HG02938 (cell line): ENCODE data around the gene DNASE1.
"Not testable (repeated sequence)": the region's sequence is repeated elsewhere in the genome, so short reads cannot be mapped to it uniquely, and the experiment has no call there.

Experiments used
- ATAC-seq: cut with Tn5 transposase; IDR thresholded peaks from one replicate; pipeline ENCODE4 v1.9.1; 2021; ENCODE audit warnings: mild to moderate bottlenecking, moderate library complexity; ENCODE audit not compliant: unreplicated experiment

The DNASE1 gene, protein sequence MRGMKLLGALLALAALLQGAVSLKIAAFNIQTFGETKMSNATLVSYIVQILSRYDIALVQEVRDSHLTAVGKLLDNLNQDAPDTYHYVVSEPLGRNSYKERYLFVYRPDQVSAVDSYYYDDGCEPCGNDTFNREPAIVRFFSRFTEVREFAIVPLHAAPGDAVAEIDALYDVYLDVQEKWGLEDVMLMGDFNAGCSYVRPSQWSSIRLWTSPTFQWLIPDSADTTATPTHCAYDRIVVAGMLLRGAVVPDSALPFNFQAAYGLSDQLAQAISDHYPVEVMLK

DNA sequence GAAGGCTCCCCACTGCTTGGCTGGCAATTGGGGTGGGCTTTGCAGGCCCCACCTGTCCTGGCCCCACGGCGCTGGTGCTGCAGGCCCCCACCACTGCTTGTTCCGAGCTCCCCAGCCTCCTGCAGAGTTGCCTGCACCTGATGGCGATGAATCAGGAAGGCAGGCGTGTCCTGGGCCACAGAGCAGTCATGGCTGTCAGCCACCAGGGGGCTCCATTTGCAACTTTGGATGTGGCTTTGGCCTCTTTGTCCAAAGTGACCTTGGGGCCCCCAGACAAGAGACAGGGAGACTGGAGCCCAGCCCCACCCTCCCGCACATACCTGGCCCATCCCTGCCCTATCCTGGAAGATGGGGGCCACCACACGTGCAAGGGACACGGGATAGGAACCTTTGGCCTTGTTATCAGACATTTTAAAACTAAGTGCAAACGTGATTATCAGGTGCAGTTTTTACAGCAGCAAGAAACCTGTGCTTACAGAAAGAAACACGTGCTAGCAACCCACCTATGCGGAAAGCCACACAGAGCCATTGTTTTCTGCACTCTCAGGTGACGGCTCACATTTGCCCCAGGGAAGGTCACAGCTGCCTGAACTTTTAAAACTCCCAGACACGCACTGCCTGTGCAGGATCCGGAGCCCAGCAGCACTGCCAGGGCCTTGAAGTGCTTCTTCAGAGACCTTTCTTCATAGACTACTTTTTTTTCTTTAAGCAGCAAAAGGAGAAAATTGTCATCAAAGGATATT, at the start of gene DNASE1:
TSS of gene DNASE1 (plus strand) at position 443 of the 743 bp plus-strand sequence. CDS start 683 bp downstream, outside the sequence.
- ATAC-seq, result no peak

DNA sequence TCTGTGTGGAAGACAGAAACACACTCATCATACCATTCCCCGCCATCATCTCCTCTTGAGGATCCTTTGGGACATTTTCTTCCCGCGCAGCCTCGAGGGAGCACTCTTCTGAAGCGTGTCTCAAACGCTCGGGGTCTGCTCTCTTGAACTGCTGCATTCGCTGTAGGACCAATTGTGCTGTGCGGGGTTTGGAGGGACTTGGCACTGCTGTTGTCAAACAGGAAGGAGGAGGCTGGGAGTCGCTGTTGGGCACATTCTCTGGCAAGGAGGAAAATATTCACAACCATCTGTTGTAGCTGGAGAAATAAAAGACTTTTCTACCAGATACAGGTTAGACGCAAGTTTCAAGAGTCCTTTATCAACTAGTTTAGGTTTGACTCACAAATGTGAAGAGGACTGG, 48.0 kb upstream of the DNASE1 start:
- ATAC-seq, result no peak

DNA sequence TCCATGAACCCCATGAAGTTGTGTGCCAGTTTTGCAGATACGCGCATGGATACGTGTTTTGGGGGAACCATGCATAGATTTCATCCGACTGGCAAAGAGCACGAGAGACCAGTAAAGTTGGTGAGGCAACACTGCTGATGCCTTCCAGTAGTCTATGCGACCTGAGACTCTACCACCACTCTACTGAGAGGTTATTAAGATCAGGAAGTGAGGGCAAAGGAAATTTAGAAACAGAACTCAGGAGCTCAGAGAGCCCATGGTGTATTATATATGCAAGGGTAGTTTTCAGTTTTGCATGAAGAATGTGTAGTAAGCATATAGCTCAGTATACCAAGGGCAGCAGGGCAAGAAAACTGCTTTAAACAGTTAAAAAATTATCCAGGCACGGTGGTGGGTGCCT, 47.3 kb upstream of the DNASE1 start:
- no peak for ATAC-seq

DNA sequence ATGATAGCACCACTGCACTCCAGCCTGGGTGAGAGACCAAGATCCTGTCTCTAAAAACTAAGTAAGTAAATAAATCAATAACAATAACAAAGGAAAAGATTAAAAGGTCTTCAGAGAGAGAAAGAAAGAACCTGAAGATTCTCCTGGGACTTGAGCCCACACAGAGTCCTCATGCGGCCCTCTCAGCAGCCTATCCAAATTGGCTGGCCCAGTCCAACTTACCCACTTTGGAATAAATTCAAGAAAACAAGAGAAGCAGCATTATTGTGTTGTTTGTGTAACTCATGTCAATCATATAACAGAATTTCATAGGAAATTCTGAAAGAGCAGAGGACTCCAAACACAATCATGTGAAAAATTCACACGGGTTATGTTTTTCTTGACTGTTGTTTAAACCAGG, 46.9 kb upstream of the DNASE1 start:
- ATAC-seq, result no peak

DNA sequence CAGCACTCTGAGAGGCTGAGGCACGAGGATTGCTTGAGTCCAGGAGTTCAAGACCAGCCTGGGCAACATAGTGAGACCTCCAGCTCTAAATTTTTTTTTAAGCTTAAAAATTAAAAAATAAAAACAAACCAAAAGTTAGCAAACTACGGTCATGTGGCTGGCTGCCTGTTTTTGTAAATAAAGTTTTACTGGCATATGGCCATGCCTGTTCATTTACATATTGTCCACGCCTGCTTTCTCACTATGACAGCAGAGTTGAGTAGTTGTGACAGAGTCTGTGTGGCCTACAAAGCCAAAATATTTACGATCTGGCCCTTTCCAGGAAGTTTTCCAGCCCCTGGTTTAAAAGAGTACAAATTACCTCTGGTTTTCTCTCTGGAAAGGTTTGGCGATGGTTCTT, 46.4 kb upstream of the DNASE1 start:
- ATAC-seq, result no peak

DNA sequence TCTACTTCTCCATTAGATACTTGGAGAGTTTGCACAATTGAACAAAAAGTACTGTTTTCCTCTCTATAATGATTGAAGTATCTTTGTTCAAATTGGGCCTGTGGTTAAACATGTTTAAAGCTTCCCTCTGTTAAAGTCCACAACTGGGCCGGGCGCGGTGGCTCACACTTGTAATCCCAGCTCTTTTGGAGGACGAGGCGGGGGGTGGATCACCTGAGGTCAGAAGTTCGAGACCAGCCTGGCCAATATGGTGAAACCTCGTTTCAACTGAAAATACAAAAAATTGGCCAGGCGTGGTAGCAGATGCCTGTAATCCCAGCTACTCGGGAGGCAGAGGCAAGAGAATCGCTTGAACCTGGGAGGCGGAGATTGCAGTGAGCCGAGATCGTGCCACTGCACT, 45.5 kb upstream of the DNASE1 start:
- ATAC-seq, result not testable (repeated sequence)

DNA sequence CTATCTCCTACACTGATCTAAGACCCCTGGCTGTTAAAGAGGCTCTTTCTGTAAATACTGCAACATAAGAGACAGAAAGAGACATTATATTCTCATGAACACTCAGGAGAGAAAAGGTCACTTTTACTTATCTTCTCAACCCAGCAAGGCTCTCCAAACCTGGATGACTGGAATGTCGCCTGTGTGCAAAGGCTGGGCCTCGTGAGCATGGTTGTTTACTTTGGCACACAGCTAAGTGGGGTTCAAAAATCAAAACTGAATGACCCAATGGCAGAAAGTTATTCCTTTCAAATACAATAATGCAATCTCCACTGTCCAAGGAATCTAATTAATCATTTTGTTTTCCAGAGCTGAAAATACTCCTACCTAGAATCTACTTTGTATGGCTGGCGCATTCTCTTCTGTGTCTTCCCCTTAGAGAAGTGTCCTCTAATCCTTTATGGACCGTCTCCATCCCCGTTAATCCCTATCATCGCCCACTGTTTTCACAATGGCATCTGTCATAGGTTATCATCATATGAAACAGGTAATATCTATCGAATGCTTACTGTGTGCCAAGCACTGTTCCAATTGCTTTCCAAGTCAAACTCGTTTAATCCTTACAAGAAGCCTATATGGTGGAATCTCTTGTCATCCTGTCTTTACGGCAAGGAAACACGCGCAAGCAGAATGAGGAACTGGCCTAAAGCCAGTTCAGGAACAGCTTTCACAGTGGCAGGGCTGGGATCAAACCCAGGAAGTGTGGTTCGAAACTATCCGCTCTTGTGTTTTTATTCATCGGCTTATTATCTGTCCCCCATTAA, 44.4 kb upstream of the DNASE1 start:
- no peak for ATAC-seq

DNA sequence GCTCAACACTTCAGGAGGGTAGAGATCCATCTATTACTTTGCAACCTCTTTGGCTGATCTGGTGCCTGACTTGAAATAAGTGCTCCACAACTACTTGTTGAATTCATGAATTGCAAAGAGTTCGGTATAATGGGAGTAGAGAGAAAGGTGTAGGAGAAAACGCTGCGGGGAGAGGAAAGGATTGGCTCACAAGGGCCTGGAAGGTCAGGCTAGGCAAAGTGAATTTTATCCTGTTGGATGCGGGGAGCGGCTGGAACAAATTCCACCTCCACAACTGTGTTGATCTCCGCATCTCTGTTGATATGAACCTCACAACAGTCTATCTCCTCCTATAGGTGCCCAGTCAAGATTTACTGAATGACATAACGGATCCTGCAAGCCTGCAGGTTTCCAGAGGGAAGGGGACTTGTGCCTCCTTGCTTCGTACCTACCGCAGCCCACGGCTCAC, 43.8 kb upstream of the DNASE1 start:
- no peak for ATAC-seq

DNA sequence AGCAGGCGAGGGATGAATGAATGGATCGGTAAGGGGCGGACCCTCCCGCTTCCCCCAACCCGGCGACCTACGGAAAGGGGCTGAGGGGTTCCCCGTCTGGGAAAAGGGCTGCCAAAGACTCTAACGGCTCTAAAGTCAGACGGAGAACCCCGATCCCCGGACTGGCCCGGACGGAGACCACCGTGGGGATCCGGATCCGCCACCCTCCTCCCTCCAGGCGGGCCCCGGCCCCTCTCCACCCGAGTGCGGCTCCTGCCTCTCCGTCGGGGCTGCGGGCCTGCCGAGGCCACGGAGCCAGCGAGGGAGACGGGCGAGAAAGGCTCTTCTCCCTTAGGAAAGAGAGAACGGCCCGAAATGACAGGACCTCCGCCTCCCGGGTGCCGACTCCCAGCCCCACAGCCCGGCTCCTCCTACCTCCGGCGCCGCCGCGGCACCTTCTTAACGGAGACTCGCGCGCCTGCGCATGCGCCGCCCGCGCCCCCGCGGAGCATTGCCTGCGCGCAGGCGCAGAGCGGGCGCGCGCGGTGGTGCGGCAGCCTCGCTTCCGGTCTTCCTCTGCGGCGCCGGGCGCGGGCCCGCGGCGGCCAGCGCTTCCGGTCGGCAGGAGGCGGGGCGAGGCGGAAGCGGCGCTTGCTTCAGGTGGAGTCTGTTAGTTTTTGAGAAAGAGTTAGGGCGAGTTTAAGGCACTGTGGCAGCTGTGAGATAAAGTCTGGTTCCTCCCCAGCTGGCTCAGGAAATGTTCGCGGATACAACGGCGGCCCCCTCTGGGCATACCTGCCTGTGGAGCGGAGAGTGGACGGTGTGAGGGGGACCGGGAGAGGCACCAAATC, 43.1 kb upstream of the DNASE1 start, which contains the start of gene SLX4:
TSS of gene SLX4 (minus strand) at position 461 of the 830 bp plus-strand sequence. CDS start 2,642 bp downstream, outside the sequence.
- ATAC-seq, result peak; percentile 82

DNA sequence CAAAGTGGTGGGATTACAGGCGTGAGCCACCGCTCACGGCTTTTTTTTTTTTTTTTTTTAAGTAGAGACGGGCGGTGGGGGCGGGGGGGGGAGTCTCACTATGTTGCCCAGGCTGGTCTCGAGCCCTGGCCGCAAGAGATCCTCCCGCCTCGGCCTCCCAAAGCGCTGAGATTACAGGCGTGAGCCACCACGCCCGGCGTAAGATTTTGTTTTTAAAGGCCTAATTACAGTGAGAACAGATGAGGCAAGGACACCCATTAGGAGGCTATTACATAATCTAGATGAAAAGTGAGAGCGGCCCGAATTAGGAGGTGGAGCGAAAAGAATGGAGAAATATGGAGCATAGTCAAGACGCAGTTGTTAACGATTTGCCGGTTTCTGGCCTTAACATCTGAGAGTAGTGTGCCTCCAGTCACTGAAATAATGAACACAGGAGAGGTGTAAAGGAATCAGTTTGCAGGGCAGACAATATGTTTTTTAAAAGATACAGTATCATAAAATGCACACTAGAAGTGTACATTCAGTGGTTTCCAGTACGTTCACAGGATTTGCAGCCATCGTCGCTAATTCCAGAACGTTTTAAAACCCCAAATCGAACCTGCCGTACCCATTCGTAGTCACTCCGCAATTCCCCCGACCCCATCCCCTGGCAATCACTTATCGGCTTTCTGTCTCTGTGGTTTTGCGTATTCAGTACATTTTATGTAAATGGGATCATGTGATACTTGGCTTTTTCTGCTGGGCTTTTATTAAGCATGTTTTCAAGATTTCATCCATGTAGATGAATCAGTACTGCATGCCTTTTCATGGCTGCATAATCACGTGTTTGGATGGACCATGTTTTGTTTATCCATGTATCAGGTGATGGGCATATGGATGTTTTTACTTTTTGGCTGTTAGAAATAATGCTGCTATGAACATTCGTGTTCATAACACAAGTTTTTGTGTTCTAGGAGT, 41.7 kb upstream of the DNASE1 start:
- ATAC-seq, result no peak

DNA sequence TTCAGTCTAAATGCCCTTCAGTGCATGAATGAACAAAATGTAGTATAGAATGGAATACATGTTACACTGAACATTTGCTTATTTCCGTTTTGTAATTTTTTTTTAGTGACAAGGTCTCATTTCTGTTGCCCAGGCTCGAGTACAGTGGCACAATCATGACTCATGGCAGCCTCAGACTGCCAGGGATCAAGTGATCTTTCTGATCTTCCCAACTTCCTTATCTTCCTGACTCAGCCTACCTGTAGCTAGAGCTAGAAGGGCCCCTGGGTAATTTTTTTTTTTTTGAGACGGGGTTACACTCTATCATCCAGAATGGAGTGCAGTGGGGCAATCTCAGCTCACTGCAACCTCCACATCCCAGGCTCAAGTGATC, 35.7 kb upstream of the DNASE1 start:
- ATAC-seq, result no peak

DNA sequence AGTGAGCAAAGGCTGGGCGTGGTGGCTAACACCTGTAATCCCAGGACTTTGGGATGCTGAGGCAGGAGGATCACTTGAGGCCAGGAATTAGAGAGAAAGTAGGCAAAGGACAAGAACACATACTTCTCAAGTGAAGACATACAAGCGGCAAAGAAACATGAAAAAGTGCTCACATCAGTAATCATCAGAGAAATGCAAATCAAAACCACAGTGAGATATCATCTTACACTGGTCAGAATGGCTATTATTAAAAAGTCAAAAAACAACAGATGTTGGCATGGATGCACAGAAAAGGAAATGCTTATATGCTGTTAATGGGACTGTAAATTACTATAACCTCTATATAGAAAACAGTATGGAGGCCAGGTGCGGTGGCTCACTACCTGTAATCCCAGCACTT, 30.8 kb upstream of the DNASE1 start:
- no peak for ATAC-seq

DNA sequence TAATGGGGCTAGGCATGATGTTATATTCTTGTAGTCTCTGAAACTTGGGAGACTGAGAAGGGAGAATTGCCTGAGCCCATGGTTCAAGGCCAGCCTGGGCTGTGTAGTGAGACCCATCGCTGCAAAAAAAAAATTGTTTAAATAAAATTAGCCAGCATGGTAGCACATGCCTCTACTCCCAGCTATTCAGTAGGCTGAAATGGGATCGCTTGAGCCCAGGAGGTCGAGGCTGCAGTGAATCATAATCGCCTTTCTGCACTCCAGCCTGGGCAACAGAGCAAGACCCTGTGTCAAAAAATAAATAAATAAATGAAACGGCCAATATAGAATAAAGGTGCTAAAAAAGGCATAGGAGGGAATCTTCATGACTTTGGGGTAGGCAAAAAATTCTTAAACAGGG, 29.2 kb upstream of the DNASE1 start:
- no peak for ATAC-seq

DNA sequence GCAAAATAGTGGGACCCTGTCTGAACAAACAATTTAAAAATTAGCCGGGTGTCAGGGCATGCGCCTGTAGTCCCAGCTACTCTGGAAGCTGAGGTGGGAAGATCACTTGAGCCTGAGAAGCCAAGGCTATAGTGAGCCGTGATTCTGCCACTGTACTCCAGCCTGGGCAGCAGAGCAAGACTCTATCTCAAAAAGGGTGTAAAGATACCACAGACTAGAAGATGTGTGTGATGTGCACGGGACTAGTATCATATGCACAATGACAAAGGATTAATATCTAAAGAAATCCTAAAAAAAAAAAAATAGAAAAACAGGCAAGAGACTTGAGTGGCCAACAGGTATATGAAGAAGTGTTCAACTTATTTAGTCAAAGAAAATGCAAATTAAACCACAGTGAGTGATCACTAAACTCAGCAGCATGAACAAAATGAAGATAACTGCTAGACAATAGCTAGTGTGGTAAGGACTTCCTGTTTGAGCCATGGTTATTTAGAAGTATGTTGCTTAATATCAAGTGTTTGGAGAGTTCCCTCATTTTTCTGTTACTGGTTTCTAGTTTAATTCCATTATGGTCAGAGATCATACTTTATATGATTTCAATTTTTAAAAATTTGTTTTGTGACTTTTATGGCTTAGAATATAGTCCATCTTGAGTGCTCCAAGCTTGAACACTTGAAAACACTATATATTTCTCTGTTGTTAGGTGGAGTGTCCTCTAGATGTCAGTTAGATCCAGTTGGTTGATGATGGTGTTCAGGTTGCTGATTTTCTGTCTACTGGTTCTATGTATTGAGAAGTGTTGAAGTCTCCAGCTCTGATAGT, 28.4 kb upstream of the DNASE1 start:
- ATAC-seq, result no peak

DNA sequence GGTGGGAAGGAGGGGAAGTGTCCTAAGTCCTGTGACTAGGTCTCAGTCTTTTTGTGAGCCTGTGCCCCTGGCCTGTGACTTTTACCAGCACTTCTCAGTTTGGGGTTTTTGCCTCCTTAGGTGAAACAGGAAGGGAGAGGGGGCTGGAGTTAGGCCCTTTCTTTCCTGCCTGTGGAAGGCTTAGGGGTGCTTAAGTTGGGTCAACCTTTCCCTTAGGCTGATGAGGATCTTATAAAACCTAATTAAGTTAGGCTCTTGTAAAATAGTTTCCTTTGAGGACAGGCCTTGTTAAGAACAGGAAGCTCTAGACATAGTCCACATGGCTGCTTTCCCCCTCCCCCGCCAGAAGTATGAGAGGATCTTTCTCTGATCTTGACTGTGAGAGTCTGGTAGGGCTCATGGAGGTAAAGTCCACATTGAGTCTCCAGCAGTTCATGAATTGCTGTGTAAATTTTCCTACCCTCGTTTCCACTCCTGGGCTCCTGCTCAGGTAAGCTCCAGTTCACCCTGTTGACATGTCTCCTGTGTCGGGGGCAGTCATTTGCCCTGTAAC, 17.0 kb upstream of the DNASE1 start:
- ATAC-seq, result no peak

DNA sequence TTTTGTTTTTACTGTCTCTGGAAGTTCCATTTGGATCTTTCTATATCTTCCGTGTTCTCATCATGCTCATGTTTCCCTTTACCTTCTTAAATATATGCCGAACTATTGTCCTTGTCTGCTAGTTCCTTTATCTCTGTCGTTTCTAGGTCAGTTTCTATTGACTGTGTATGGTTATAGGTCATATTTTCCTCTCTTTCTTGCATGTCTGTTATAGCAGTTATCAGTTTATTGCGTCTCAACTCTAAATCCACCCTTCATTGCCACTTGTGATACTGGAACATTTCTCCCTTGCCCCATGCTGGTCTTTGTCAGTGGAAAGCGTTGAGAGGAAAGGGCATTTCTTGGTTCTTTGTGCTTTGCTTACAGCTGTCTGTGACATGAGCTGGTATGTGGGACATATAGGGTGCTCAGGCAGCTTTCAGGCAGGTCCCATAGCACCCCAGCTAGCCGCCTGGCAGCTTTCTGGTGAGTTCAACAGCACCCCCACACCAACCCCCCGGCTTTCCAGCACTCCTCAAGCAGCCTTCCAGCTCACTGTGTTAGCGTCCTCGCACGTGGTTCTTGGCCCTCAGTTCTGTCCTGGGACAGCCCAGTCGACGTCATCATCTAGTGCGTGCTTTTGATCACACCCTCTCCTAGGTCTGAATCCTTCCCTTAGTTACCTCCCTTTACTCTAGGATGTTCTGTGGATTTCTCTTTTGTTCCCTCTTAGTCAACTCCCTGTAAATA, 15.4 kb upstream of the DNASE1 start:
- no peak for ATAC-seq

DNA sequence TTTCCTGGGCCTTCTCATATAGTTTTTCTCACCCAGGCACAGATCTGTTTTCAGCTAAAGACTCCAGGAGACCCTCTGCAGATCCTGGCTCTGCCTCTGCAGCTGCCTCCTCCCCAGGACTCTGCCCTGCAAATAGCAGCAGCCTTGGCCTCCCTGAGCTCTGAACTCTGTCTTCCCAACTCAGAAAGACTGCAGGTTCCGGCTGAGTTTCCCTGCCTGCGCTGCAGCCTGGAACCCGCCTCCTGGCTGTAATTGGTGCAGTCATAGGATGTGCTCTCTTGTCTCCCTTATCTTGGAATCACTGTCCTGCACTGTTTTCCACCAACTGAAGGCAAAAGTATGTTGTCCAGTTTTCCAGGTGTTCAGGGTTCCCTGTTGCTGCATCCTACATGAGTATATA, 14.3 kb upstream of the DNASE1 start:
- ATAC-seq, result no peak
